GM12892 (cell line): ENCODE results near the gene LNX1.

Experiments used
- POLR2A ChIP-seq: IDR thresholded peaks from 2 replicates; pipeline ENCODE4 v1.6.1; 2011; ENCODE audit warnings: low read depth, low read length, control low read depth
- POLR2AphosphoS5 ChIP-seq: IDR thresholded peaks from 2 replicates; pipeline ENCODE4 v1.6.1; 2011; ENCODE audit warnings: low read depth, low read length, control low read depth

- no peak for TF ChIP-seq POLR2A
- TF ChIP-seq POLR2AphosphoS5: no peak
Measured at GRCh38 chr4:53576676-53577372, 14.5 kb downstream of the LNX1 start.
